ENCODE data around the gene NOS3. TPM values are rescaled to one million over a fixed set of nuclear protein-coding genes. Genes with fewer than 3 reads are reported as not detected.

NOS3 gene
- total and polyA plus RNA-seq, 9 of the 15 experiments (the other 6 are each of a cell fraction or from before 2014, with no cell fraction given), result 1.1 to 121 (median 23.6) TPM

GRCh38 chr7:151038951-151039849, 48.4 kb downstream of the NOS3 start (continued):
- TF ChIP-seq SRSF7 (optimal IDR thresholded peaks at IDR 0.05; ENCODE audit: low read depth, low read length), result no peak
- peak; percentile 9; the same call in 1 of the 2 replicates for TF ChIP-seq ZBTB33 (CRISPR knock-in tag; IDR thresholded peaks at IDR 0.05)
- TF ChIP-seq ZBTB7A (IDR thresholded peaks at IDR 0.05; ENCODE audit: borderline replicate concordance, control insufficient read depth, low read depth, low read length), result no peak
- no peak for TF ChIP-seq KAT8 (IDR thresholded peaks at IDR 0.05; ENCODE audit: low read depth)
- TF ChIP-seq POLR3A (IDR thresholded peaks at IDR 0.05; ENCODE audit: borderline replicate concordance, extremely low read depth, insufficient read depth, insufficient read length), result no peak
- no peak for TF ChIP-seq ELF1 (tag; IDR thresholded peaks at IDR 0.05)
- peak; percentile 90 for TF ChIP-seq HDAC2 (IDR thresholded peaks at IDR 0.05)
- TF ChIP-seq XRCC5 (IDR thresholded peaks at IDR 0.05; ENCODE audit: low read depth, low read length), result peak; percentile 45; the same call in 1 of the 2 replicates
- TF ChIP-seq ZNF282 (CRISPR knock-in tag; IDR thresholded peaks at IDR 0.05), result no peak
- TF ChIP-seq CBX1 (IDR thresholded peaks at IDR 0.05; ENCODE audit: low read depth), result no peak; the same call in 1 of the 2 replicates
- TF ChIP-seq TBP (optimal IDR thresholded peaks at IDR 0.05; ENCODE audit: low read depth, low read length), result peak; percentile 71
- TF ChIP-seq SREBF1 (IDR thresholded peaks at IDR 0.05; ENCODE audit: borderline replicate concordance, low read depth, low read length), result no peak
- peak; percentile 43 for TF ChIP-seq MBD2 (IDR thresholded peaks at IDR 0.05; ENCODE audit: borderline replicate concordance, low read depth)
- TF ChIP-seq SIRT6 (IDR thresholded peaks at IDR 0.05; ENCODE audit: low read depth, low read length), result no peak
- TF ChIP-seq ETV1 (tag; conservative IDR thresholded peaks at IDR 0.05; ENCODE audit: low read depth), result peak; percentile 36; the same call in 1 of the 2 replicates
- TF ChIP-seq GMEB1 (CRISPR knock-in tag; IDR thresholded peaks at IDR 0.05), result no peak
- TF ChIP-seq FOS (IDR thresholded peaks at IDR 0.05; ENCODE audit: extremely low read depth, insufficient read length), result peak; percentile 87
- no peak for TF ChIP-seq TCFL5 (CRISPR knock-in tag; conservative IDR thresholded peaks at IDR 0.05)
- TF ChIP-seq ARNT (IDR thresholded peaks at IDR 0.05), result peak; percentile 69 to 85; a peak in 3 of 4 replicates
- no peak for TF ChIP-seq SNRNP70 (optimal IDR thresholded peaks at IDR 0.05; ENCODE audit: low read depth, low read length)
- TF ChIP-seq ZBTB8A (IDR thresholded peaks at IDR 0.05; ENCODE audit: partially characterized antibody), result no peak
- TF ChIP-seq TGIF2 (CRISPR knock-in tag; IDR thresholded peaks at IDR 0.05), result no peak; the same call in 1 of the 2 replicates
- TF ChIP-seq CHCHD3 (CRISPR knock-in tag; IDR thresholded peaks at IDR 0.05), result 0 out of 2 replicates have a peak, but pooled peaks have one; percentile 80
- no peak; the same call in 1 of the 2 replicates for TF ChIP-seq CHD2 (IDR thresholded peaks at IDR 0.05; ENCODE audit: low read depth, low read length)
- 0 out of 2 replicates have a peak, but pooled peaks have one; percentile 31 for TF ChIP-seq SMAD3 (CRISPR knock-in tag; conservative IDR thresholded peaks at IDR 0.05)
- TF ChIP-seq PTRF (tag; IDR thresholded peaks at IDR 0.05), result no peak
- peak; percentile 81 for TF ChIP-seq HDGF (IDR thresholded peaks at IDR 0.05)
- TF ChIP-seq MCM7 (IDR thresholded peaks at IDR 0.05), result no peak

Measured in K562 (cell line).